Activated T-helper 2 cell treated with anti-CD3 and anti-CD28 coated beads, Interferon-gamma antibody, Interleukin-2, Interleukin-4, amounts not matched to agents 10 μg/mL and 5 μg/mL and 100 μg/mL, durations not matched to agents 14 hours and 24 hours and 36 hours (primary cell): ENCODE measurements around the gene DNAJC16. TPM values are rescaled to one million over a fixed set of nuclear protein-coding genes. Genes with fewer than 3 reads are reported as not detected.

Experiments used
- DNase-seq: peaks from one replicate; pipeline ENCODE4 v3.0.0; 2021; ENCODE audit warnings: low spot score
- H3K27ac Mint-ChIP-seq: one replicate; pipeline ENCODE4 v1.8.0; 2021; ENCODE audit warnings: mixed read lengths
- H3K27me3 Mint-ChIP-seq: one replicate; pipeline ENCODE4 v1.8.0; 2021; ENCODE audit warnings: low read depth, mixed read lengths
- H3K36me3 Mint-ChIP-seq: one replicate; pipeline ENCODE4 v1.8.0; 2021; ENCODE audit warnings: low read depth, mixed read lengths
- H3K4me1 Mint-ChIP-seq: one replicate; pipeline ENCODE4 v1.8.0; 2021; ENCODE audit warnings: low read depth, mixed read lengths
- H3K4me3 Mint-ChIP-seq: one replicate; pipeline ENCODE4 v1.8.0; 2021; ENCODE audit warnings: low read depth, mild to moderate bottlenecking, moderate library complexity, mixed read lengths
- H3K9me3 Mint-ChIP-seq: one replicate; pipeline ENCODE4 v1.8.0; 2021; ENCODE audit warnings: mixed read lengths
- intact Hi-C: fragments of 100-400 bp; cut with micrococcal nuclease; formaldehyde crosslinking; loops from one replicate; pipeline ENCODE4 v1.15.1; 2023
- total RNA-seq: library from RNA; stranded (reverse); gene quantifications from 2 replicates; pipeline ENCODE4 v1.2.3, GENCODE V29; 2022

The DNAJC16 gene
- total RNA-seq, 1 donor from 2014 or later = 18.7 TPM

DNA sequence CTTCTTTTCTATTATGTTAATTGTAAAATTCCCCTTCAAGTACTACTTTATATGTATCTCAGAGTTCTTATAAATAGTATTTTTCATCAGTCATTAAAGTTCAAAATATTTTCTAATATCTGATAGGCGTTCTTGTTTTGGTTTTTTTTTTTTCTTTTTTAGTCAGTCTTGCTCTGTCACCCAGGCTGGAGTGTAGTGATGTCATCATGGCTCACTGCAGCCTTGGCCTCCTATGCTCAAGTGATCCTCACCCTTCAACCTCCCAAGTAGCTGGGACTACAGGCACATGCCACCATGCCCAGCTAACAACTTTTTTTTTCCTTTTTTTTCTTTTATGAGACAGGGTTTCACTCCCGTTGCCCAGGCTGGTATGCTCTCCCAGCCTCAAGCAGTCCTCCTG lies 30.9 kb downstream of the DNAJC16 start:
- DNase-seq = no peak
- Mint-ChIP-seq H3K4me1 (peaks cover 3% of the 10 kb centered on the region), H3K27ac (no peak overlapping the region), H3K36me3 (peaks cover 21% of the 10 kb centered on the region), H3K4me3 (no peak overlapping the region), H3K9me3 (no peaks in the 10 kb centered on the region), H3K27me3 (no peaks in the 10 kb centered on the region)
- intact Hi-C loops = no loop called here

DNA sequence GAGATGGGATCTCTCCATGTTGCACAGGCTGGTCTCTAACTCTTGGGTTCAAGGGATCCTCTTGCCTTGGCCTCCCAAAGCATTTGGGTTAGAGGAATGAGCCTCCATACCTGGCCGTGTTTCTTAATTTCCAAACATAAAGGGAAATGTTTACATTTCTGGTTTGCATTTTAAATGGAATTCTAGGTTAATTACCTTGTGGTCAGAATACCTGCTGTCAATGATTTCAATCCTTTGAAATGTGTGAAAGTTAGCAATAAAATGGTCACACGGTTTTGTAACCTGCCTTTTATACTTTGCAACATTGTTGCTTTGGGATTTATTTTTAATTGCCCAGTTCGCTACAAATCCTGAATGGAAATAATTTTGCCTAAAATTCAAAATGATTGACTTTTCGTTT lies 31.9 kb downstream of the DNAJC16 start:
- Mint-ChIP-seq H3K9me3 (no peaks in the 10 kb centered on the region), H3K36me3 (peaks cover 26% of the 10 kb centered on the region), H3K4me1 (peaks cover 3% of the 10 kb centered on the region), H3K4me3 (no peak overlapping the region), H3K27me3 (no peaks in the 10 kb centered on the region), H3K27ac (no peak overlapping the region)
- intact Hi-C loops = no loop called here
- no peak for DNase-seq

DNA sequence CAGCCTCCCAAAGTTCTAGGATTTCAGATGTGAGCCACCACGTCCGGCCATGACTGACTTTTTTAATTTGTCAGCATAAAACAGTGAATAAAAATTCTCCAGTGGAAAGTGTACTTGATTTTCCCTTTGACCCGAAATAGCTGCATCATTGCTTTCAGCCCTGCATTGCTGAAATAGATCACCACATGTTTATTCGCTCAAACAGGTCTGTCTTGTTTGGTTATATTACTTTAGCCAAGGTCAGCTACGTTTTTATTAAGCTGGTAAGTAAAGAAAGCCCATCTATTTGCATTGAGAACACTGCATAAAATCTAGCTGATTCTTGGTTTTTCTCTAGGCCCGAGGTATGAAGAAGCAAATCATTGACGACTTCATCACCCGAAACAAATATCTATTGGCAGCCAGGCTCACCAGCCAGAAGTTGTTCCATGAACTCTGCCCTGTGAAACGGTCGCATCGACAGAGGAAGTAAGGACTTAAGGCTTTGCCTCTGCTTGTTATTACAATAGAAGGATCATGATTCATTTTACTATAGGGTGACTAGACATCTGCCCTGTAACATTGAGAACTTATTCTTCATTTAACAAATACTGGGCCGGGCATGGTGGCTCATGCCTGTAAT lies 32.7 kb downstream of the DNAJC16 start:
- H3K36me3 Mint-ChIP-seq = peaks cover 30% of the 10 kb centered on the region
- intact Hi-C loops = no loop called here
- H3K9me3 Mint-ChIP-seq = no peaks in the 10 kb centered on the region
- H3K27me3 Mint-ChIP-seq = no peaks in the 10 kb centered on the region
- H3K4me1 Mint-ChIP-seq = peaks cover 3% of the 10 kb centered on the region
- no peak overlapping the region for H3K27ac Mint-ChIP-seq
- no peak overlapping the region for H3K4me3 Mint-ChIP-seq
- DNase-seq = no peak

DNA sequence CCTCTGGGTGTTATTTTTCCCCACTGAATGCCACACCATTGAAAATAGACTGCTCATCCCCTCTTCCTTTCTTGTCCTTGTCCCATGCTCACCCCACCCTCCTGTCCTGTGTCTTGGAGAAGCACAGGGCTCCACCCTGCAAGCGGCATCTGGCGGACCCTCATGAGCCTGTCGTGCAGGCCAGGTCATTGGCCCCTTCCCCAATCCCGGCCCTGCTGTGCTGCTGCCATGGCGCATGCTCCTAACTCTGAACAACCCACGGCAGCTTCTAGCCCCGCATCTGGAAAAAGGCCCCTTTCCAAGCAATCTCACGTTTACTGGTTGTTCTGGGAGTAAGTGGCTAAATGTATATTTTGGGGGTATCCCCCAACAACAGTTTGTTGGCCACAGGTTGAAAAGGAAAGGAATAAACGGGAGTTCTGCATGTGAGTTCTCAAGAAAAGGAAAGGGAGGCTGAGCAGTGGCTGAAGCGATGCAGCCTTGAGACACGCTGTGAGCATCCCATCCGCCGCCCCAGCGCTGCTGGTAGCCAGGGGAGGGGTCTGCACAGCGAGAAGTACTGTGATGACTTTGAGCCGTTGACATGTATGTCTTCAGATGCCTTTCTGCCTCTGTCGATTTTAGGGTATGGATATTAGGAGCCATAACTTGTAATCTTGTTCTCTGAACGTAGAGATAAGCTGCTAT lies 41.9 kb downstream of the DNAJC16 start:
- no peak overlapping the region for H3K27ac Mint-ChIP-seq
- H3K27me3 Mint-ChIP-seq = no peaks in the 10 kb centered on the region
- H3K9me3 Mint-ChIP-seq = no peaks in the 10 kb centered on the region
- no peak overlapping the region for H3K4me3 Mint-ChIP-seq
- intact Hi-C loops = no loop called here
- no peak for DNase-seq
- H3K36me3 Mint-ChIP-seq = peaks cover 64% of the 10 kb centered on the region
- H3K4me1 Mint-ChIP-seq = peaks cover 2% of the 10 kb centered on the region

DNA sequence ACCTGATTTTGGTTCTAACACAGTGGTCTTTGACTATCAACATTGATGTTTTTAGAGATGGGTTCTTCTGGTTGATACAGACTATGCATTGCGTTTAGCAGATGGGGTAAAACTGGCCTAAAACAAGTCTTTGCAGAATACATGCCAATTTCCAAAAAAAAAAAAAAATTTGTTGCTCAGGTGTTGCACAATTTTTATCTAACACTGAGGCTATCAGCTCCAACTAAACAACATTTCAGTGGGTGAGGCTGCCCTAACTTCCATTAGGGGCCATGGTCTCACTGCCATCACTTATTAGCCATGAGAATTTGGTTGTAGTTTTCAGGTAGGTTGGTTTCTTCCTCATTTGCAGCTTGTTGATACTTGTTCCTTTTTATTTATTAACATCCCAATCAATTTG lies 44.2 kb downstream of the DNAJC16 start:
- no peak overlapping the region for H3K27ac Mint-ChIP-seq
- no peak overlapping the region for H3K4me3 Mint-ChIP-seq
- intact Hi-C loops = no loop called here
- peaks cover 58% of the 10 kb centered on the region for H3K36me3 Mint-ChIP-seq
- H3K9me3 Mint-ChIP-seq = no peaks in the 10 kb centered on the region
- no peaks in the 10 kb centered on the region for H3K27me3 Mint-ChIP-seq
- H3K4me1 Mint-ChIP-seq = peaks cover 2% of the 10 kb centered on the region
- no peak for DNase-seq

DNA sequence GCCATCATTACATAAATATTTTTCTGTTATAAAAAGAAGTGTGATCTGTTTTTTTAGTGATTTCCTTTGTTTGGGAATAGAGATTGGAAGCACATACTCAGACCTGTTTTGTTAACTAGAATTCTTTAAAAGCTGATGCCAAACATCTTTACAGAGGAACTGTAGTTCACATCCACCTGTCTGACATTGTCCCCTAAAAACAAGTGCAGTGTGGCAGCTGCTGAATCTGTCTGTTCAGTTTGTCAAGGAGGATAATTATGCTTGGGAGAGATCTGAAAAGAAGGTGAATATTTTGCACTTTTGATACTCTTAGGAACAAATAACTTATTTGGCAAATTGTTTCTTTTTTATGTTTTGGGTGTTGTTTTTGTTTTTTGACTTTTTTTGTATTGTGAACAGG lies 44.6 kb downstream of the DNAJC16 start:
- Mint-ChIP-seq H3K4me3 (no peak overlapping the region), H3K4me1 (peaks cover 2% of the 10 kb centered on the region), H3K27ac (peak overlapping the region; percentile 7), H3K27me3 (no peaks in the 10 kb centered on the region), H3K9me3 (no peaks in the 10 kb centered on the region), H3K36me3 (peaks cover 54% of the 10 kb centered on the region)
- intact Hi-C loops = no loop called here
- no peak for DNase-seq

DNA sequence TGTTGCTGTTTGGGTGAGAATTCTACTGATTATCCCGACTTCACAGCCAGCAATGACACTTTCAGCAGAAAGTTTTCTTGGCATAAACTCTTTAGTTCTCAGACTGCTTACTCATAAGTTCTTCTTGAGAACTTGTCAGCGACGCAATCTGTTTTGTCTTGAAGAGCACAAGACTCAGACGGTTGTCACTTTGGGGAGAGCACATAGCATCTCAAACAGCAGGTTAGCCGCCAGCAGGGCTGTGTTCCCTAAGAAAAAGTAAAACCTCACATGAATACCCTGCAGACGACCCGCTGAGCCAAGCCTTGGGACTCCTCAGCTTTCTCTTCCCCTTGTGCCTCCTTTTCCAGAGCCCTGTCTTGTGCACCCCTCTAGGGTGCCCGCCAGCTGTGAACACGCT lies 46.8 kb downstream of the DNAJC16 start:
- H3K9me3 Mint-ChIP-seq = no peaks in the 10 kb centered on the region
- intact Hi-C loops = no loop called here
- peaks cover 9% of the 10 kb centered on the region for H3K4me1 Mint-ChIP-seq
- H3K27ac Mint-ChIP-seq = peak overlapping the region; percentile 12
- no peak for DNase-seq
- no peak overlapping the region for H3K4me3 Mint-ChIP-seq
- H3K27me3 Mint-ChIP-seq = no peaks in the 10 kb centered on the region
- peaks cover 47% of the 10 kb centered on the region for H3K36me3 Mint-ChIP-seq

DNA sequence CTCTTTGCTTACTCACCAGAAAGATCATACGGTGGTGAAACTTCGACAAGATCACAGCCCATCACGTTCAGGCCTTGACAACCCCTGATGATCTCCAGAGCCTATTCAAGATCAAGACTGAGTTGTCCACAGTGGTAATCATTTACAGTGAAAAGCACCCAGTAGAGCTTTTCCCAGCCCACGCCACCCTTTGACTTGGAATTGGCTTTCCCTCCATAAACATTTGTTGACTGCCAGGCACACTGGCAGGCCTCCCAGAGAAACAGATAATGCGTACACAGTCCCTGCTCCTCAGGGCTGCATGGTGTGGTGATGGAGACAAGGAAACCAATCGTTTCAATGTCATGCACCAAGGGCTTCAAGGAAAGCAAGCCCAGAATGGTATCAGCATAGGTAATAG lies 48.1 kb downstream of the DNAJC16 start:
- H3K9me3 Mint-ChIP-seq = no peaks in the 10 kb centered on the region
- H3K36me3 Mint-ChIP-seq = peaks cover 51% of the 10 kb centered on the region
- intact Hi-C loops = no loop called here
- peaks cover 21% of the 10 kb centered on the region for H3K4me1 Mint-ChIP-seq
- H3K27me3 Mint-ChIP-seq = no peaks in the 10 kb centered on the region
- H3K4me3 Mint-ChIP-seq = no peak overlapping the region
- no peak overlapping the region for H3K27ac Mint-ChIP-seq
- no peak for DNase-seq

DNA sequence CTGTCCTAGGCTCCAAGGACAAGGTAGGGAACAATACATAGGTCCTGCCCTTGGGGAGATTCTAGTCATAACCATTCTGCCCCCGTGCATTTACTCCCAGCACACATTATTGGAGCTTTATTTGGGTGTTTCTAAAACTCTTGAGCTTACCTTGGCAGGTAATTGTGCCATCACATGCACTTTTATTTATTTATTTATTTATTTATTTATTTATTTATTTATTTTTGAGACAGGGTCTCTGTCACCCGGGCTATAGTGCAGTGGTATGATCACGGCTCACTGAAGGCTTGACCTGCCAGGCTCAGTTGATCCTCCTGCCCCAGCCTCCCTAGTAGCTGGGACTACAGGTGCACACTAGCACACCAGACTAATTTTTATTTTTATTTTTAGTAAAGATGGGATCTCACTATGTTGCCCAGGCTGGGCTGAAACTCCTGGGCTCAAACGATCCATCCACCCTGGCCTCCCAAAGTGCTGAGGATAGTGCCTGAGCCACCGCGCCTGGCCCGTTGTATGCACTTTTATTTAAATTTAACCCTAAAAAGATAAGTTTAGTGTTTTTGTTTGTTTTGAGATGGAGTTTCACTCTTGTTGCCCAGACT lies 49.0 kb downstream of the DNAJC16 start:
- Mint-ChIP-seq H3K9me3 (no peaks in the 10 kb centered on the region), H3K27ac (no peak overlapping the region), H3K27me3 (no peaks in the 10 kb centered on the region), H3K4me1 (peaks cover 24% of the 10 kb centered on the region), H3K36me3 (peaks cover 51% of the 10 kb centered on the region), H3K4me3 (no peak overlapping the region)
- intact Hi-C loops = no loop called here
- no peak for DNase-seq

DNA sequence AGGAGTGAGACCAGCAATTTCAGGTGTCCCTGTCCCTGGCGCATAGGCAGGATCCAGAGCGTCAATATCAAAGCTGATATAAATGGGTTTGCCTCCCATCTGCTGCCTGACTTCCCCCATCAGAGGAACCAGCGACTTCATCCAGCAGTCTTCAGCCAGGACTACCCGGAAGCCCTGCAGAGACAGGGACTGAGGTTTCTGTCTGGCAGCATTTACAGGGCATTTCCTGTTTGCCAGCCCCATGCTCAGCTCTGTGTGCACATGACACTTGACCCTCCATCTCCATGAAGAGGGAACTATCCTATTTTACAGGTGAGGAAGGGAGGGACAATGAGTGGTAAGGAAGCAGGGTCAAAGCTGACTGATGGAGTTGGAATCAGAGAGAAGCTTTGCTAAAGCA lies 51.0 kb downstream of the DNAJC16 start:
- Mint-ChIP-seq H3K9me3 (no peaks in the 10 kb centered on the region), H3K36me3 (peaks cover 41% of the 10 kb centered on the region), H3K4me3 (peak overlapping the region; percentile 3), H3K27me3 (no peaks in the 10 kb centered on the region), H3K4me1 (peaks cover 24% of the 10 kb centered on the region), H3K27ac (peak overlapping the region; percentile 93)
- DNase-seq = no peak
- intact Hi-C loops = no loop called here

DNA sequence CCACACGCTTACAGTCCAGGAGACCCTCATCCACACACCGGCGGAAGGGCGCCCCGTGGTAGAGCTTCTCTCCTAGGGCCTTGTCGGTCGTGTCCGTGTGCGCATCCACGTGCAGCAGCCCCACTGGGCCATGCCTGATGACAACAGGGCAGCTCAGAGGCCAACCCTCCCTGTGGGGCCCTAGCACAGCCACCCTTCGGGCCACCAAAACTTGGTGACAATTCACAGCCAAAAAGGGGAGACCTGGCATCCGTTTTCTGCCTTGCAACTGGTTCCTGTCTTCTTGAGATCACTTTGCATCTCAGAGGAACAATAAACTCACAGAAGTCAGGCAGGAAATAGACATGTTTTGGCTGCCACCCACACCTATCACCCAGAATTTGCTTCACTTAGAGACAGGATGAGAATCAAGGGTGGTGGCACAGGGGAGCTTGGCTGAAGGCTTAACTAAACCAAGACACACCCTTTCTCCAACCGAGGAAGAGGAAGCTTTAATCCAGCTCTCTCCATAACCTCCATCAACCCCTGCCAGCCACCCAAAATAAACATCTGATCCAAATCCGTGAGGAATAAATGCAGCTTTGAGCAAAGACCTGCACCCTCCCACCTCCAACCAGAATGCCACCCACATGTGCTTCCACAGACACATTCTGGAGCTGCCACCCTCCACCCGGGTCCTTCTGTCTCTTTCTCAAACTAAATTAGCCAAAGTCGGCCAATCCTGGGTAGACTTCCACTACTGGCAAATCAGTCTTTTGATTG lies 52.5 kb downstream of the DNAJC16 start:
- no peaks in the 10 kb centered on the region for H3K9me3 Mint-ChIP-seq
- H3K27me3 Mint-ChIP-seq = no peaks in the 10 kb centered on the region
- peak overlapping the region; percentile 93 for H3K27ac Mint-ChIP-seq
- peaks cover 46% of the 10 kb centered on the region for H3K36me3 Mint-ChIP-seq
- peak; percentile 23 for DNase-seq
- peak overlapping the region; percentile 56 for H3K4me3 Mint-ChIP-seq
- peaks cover 30% of the 10 kb centered on the region for H3K4me1 Mint-ChIP-seq
- intact Hi-C loops = no loop called here

DNA sequence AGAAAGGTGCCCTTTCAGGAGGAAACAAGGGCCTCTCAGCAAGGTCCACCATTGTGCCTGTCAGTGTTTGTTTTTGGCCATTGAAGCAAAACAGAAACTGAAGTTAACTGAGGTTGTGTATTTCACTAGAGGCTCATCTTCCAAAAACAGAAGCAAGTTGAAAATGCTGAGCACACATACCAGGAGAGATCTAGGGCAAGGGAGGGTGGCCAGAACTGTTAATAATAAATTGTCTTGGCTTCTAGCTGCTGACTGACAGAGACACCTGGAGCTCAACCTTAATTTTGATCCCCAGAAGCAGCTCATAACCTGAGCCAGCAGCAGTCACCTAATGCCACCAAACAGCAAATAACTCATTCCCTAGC lies 53.0 kb downstream of the DNAJC16 start:
- H3K4me1 Mint-ChIP-seq = peaks cover 30% of the 10 kb centered on the region
- H3K27me3 Mint-ChIP-seq = no peaks in the 10 kb centered on the region
- peak overlapping the region; percentile 56 for H3K4me3 Mint-ChIP-seq
- DNase-seq = no peak
- peaks cover 45% of the 10 kb centered on the region for H3K36me3 Mint-ChIP-seq
- peak overlapping the region; percentile 93 for H3K27ac Mint-ChIP-seq
- no peaks in the 10 kb centered on the region for H3K9me3 Mint-ChIP-seq
- intact Hi-C loops = no loop called here
